Peyer's patch (tissue), 4 donors: Measurements from ENCODE around the gene ZBTB16.

ENCODE experiments used
- POLR2A ChIP-seq, 2 donors: fragments of 450-650 bp; IDR thresholded peaks; one replicate each; pipeline ENCODE4 v1.5.1; 2017; ENCODE audit warnings: antibody characterized with exemption in 2 of 2, mild to moderate bottlenecking in 2 of 2, moderate library complexity in 2 of 2
- TF ChIP-seq, protein P1 (sequence below), 6 experiments: fragments of 450-650 bp in 4 of 6; fragments of 200-600 bp in 2 of 6; sonication (generic) in 1 of 6; IDR thresholded peaks; one replicate each; pipeline ENCODE4 v1.5.1; 2017 to 2019; ENCODE audit warnings: antibody characterized with exemption in 6 of 6, mild to moderate bottlenecking in 3 of 6, moderate library complexity in 1 of 6

DNA sequence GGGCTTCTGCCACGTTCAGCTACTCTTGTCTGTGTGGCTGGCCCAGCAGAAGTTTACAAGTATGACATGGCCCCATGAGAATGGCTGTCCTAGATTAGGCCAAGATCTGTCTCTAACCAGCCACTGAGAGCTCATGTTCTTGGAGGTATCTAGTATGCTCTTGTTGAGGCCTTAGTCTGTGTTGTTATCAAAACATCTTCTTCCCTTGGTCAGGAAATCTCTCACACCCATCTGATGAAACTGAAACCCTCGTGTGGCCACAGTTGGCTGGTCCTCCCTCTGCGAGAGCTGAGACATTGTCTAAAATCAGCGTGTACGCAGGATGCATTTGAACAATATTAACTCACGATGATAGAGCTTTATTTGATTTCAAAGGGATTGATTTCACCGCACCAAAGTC is 127.7 kb downstream of the ZBTB16 start:
- TF ChIP-seq POLR2A (IDR thresholded peaks at IDR 0.05) = no peak
- TF ChIP-seq, protein P1, sequence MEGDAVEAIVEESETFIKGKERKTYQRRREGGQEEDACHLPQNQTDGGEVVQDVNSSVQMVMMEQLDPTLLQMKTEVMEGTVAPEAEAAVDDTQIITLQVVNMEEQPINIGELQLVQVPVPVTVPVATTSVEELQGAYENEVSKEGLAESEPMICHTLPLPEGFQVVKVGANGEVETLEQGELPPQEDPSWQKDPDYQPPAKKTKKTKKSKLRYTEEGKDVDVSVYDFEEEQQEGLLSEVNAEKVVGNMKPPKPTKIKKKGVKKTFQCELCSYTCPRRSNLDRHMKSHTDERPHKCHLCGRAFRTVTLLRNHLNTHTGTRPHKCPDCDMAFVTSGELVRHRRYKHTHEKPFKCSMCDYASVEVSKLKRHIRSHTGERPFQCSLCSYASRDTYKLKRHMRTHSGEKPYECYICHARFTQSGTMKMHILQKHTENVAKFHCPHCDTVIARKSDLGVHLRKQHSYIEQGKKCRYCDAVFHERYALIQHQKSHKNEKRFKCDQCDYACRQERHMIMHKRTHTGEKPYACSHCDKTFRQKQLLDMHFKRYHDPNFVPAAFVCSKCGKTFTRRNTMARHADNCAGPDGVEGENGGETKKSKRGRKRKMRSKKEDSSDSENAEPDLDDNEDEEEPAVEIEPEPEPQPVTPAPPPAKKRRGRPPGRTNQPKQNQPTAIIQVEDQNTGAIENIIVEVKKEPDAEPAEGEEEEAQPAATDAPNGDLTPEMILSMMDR (IDR thresholded peaks at IDR 0.05) = no peak
